Medulla oblongata (tissue), 1 donor: ENCODE results near the gene WSB2.

ENCODE experiments used
- DNase-seq: peaks from one replicate; pipeline ENCODE4 v3.0.0-alpha.2; 2015; ENCODE audit errors: extremely low spot score

WSB2 gene

DNA sequence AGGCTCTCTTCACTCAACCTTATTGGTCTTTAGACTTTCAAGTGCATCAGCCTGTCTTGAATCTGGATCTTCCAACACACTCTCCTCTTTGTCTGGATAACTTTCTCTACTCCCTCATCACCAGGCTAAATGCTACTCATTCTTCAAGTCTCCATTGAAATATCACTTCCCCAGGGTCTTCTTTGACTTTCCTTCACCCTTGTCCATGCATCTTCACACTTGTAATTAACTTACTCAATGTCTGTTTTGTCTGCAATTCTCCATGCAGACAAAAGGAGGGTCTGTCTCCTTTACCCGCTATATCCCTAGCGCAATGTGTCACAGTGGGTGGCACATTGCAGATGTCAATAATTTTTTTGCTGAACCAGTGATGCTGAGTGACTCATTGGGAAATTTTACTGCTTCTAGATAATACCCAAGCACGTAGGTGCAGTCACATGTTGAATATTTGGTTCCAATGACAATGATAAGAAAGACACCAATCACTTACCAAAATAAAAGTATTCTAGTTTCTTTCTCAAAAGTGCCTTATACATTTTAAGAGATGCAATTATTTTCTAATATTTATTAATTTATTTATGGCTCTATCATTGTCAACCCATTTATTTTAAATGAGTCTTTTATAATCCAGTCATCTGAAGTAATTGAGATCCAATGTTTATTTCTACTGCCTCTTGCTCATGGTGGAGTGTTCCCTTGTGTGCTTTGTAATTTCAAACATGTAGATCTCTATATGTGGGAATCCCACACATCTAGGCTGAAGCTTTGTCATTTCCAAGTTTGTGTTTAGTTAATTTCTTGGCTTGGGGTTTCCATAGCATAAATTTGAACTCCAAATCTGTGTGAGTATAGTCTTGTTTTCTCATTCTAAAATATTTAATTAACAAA, 66.2 kb downstream of the WSB2 start:
- DNase-seq, result no peak

DNA sequence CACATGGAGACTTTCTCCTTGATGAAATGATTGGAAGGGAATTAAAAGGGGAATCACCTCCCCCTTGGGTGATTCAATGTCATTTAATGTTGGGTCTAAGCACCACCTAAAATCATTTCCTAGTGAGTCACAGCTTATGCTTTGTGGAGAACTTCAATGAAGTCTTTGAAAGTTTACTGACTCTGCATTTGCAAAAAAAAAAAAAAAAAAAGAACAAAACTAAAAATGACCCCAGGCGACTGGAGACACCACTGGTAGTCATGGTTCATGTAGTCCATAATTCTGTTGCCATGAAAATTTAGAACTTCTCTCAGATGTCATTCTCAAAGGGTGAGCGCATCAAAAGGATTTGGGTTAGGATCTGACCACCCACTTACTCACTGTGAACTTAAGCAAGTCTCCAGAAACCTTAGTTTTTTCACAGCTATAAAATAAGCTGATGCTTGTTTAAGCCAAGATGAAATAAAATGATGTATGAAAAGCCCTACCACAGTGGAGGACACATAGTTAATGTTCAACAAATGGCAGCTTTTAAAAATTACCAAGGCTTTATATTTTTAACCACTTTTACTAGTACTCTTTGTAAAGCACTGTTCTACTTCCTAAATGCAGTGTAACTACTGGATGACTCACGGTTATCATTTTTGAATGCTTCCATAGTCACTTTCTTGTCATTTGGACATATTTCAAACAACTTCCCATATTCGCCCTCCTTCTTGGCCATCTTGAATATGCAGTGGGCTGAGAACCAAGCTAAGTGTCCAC, 74.1 kb downstream of the WSB2 start:
- no peak for DNase-seq

DNA sequence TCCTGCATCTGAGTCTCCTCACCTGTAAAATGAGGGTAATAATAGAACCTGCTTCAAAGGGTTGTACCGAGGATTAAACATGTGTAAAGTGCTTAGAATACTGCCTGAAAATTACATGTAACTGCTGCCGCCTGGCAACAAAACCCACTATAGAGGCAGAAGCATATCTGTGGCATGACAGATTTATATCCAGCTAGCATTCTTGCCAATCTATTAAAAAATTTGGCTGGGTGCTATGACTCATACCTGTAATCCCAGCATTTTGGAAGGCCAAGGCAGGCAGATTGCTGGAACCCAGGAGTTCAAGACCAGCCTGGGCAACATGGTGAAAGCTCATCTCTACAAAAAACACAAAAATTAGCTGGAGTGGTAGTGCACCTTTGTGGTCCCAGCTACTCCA, 75.8 kb downstream of the WSB2 start:
- DNase-seq, result no peak
